ENCODE measurements around the gene CENPM.

CENPM gene

DNA sequence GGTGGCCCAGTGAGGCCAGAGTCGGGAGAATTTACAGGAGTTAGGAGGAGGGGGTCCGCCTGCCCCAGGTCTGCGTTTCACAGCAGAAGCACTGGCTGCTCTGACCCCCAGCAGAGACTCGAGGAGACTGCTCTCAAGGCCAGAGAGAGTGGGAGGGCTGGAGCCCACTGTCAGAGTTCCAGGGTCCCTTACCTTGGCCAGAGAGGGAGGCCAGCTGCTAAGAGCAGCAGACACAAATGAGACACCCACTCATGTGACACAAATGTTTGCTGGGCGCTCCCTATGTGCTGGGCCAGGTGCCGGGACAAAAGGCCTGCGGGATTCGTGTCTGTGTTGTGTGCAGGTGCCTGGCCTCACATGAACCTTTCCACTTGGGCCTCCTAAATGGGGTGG, 17.5 kb downstream of the CENPM start:
- no peak for DNase-seq

GRCh38 chr22:41928593-41929417, 18.1 kb downstream of the CENPM start:
- no peak for DNase-seq

GRCh38 chr22:41927813-41928212, 19.1 kb downstream of the CENPM start:
- no peak for DNase-seq

- no peak for DNase-seq
Measured at GRCh38 chr22:41925783-41926460, 21.0 kb downstream of the CENPM start.

GRCh38 chr22:41923595-41924276, 23.2 kb downstream of the CENPM start:
- DNase-seq = no peak

DNA sequence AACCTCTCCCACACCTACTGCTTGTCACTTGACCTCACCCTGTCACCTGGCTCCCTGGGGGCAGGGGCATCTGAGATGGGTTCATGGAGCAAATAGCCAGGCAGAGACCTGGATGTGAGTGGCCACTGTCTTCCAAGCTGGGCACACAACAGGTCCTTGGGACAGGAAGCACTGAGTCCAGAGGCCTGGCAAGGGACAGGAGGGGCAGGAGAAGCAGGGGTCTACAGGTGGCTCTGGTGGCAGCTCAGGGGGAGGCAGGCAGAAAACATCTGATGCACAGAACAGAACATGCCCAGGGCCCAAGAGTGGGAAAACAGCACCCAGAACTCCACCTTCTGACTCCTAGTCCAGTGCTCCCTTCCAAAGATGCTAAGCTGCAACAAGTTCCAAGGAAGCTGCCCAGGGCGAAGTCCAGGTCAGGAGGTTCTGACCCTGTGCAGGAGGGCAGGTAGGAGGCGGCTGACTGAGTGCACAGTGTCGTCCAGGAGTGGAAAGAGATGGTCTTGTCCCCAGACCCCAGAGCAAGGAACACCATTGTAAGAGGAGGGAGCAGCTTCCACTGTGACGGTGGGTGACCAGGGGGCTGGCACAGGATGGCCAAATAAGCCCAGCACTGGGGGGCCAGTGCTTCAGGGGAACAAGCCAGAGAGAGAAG, 23.9 kb downstream of the CENPM start:
- no peak for DNase-seq

- no peak for DNase-seq
Measured at GRCh38 chr22:41922328-41922727, 24.6 kb downstream of the CENPM start.

GRCh38 chr22:41920271-41920976, 26.5 kb downstream of the CENPM start:
- DNase-seq = no peak

DNA sequence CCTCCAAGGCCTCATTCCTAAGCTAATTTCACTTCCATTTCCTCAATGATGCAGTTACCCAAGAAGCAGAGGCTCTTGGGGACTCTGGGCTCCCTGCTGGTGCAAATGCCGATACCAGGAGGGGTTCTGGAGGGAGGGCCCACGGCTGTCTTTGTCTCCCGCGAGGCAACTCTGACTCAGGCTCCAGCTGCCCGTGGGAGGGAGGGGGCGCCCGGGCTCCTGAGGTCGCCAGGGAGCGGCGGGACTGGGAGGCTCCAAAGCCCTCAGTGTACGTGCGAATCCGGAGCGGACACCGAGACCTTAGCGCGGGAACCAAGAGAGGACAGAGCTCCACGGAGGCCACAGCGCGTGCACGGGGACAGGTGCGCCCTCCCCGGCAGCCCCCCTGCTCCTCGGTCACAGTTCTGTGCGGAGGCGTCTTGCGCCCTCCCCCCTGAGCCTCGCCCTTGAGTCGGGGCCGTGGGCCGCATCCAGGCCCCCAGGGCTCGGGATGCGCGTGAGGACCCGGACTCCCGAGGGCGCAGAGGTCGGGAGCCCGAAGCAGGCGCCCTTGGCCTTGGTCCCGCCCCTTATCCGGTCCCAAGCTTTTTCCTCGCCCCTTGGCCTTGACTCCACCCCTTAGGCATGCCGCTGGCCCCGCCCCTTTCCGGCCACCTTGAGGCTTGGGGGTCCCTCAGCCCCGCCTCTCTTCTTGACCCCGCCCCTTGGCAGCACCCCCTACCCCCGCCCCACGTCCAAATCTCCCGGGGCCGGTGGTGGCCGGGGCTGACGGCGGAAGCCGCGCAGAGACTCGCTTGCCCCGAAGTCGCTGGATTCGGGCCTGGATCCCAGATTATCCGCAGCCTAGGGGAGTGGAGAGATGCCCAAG, 27.4 kb downstream of the CENPM start:
- no peak for DNase-seq

GRCh38 chr22:41917903-41918791, 28.8 kb downstream of the CENPM start:
- DNase-seq = no peak

- DNase-seq = no peak
Measured at GRCh38 chr22:41917375-41917902, 29.5 kb downstream of the CENPM start.

DNA sequence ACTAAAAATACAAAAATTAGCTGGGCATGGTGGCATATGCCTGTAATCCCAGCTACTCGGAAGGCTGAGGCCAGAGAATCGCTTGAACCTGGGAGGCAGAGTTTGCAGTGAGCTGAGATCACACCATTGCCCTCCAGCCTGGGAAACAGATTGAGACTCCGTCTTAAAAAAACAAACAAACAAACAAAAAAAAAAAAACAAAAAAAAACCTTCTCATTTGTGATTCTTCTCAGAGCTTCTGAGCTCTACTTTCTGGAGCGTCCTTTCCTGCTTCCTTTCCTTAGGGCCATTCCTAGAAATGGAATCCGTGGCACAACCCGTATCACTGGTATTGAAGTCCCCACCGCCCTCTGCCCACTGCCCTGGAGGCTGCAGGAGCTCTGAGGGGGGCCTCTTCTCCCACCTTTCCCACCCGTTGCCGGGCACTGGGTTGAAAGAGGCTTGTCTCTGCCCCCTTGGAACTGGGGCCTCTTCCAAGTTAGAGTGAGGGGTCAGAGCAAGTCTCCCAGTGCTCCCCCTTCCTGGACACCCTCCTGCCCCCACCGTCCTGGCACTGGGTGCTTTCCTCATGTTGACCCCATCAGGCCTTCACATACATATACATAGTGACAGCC, 30.1 kb downstream of the CENPM start:
- DNase-seq = no peak

DNA sequence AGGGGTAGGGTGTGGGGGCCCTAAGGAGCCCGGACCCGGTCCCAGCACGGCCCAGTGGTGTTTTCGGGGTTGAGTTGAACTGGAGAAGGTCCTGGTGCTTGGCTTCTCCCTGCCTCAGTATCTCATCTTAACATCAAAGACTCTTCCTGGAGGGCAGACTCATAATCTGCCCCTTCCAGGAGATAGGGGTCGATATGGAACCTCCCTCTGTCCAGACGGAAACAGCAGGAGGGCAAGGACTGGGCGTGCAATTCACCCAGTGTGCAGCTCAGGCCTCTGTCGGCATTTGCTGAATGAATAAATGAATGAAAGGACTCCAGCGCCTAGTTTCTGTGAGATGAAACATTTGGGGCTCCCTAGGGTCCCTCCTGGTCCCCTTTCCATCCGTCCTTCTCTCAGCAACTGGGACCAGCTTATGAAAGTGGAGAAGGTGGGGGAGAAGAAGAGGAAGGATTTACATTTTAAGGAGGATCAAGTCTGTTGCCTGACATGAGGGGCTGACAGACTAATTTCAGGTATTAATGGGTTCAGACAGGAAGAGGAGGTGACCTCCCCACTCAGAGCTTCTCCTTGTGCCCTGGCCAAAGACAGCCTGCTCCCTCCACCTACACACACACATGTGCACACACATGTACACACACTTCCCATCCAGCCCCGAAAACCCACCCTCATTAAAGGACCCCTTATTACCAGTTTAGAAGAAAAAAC, 31.0 kb downstream of the CENPM start:
- no peak for DNase-seq

GRCh38 chr22:41915035-41915785, 31.7 kb downstream of the CENPM start, which contains the start of gene SHISA8:
Gene SHISA8, minus strand, starts transcription at chr22:41915074. Its CDS starts 407 bp downstream, at chr22:41914667.
- DNase-seq = no peak

- DNase-seq = no peak
Measured at GRCh38 chr22:41914611-41915034, 32.3 kb downstream of the CENPM start.

DNA sequence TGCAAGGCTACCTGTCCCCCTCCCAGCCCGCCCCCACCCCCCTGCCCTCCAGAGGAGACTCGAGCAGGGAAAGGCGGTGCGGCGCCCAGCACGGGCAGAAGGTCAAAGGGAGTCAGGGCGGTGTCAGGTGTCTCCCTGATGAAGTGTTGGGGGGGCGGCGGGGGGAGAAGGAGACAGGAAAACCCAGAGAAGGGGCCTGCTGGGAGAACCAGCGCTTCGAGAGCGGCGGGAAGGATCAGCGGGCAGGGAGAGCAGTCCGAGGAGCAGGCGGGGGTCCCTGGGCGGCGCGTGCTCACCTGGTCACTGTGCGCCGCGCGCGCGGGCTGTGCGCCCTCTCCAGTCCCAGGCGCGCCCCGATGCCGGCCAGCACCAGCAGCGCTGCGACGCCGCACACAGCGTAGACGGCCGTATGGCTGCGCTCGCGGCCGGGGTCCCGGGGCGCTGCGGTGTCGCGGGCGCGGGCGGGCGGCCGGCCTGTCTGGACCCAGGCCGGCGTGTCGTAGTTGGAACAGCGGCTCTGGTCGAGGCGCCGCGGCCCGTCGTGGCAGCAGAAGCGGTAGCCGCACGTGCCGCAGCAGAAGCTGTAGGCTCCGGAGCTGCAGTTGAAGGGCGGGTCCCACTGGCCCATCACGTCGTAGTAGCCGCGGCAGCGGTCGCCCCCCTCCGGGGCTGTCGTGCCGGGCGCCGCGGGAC, 33.0 kb downstream of the CENPM start:
- no peak for DNase-seq

- DNase-seq = no peak
Measured at GRCh38 chr22:41913040-41913719, 33.8 kb downstream of the CENPM start.

Data from NCI-H1417 treated with DMSO at 0.1 percent for 48 hours (cell line).